ENCODE data around the gene CDH22. TPM values are rescaled to one million over a fixed set of nuclear protein-coding genes. Genes with fewer than 3 reads are reported as not detected.

CDH22 gene
- total and polyA plus RNA-seq, 9 of the 15 experiments (the other 6 are each of a cell fraction or from before 2014, with no cell fraction given) = 0.07 to 0.08 TPM; not detected in 7

GRCh38 chr20:46145713-46146112 lies 162.6 kb downstream of the CDH22 start (continued):
- TF ChIP-seq MAX (CRISPR knock-in tag; IDR thresholded peaks at IDR 0.05) (no peak), HDAC8 (tag; IDR thresholded peaks at IDR 0.05) (no peak), MXI1 (IDR thresholded peaks at IDR 0.05; ENCODE audit: low read depth, low read length) (no peak), SFPQ (IDR thresholded peaks at IDR 0.05; ENCODE audit: low read depth, low read length) (no peak), E2F5 (CRISPR knock-in tag; IDR thresholded peaks at IDR 0.05) (no peak), PRPF4 (IDR thresholded peaks at IDR 0.05; ENCODE audit: insufficient read depth, low read depth, low read length, poor library complexity, severe bottlenecking) (no peak), KLF13 (tag; IDR thresholded peaks at IDR 0.05; ENCODE audit: borderline replicate concordance, low read depth) (no peak), KDM4B (IDR thresholded peaks at IDR 0.05; ENCODE audit: borderline replicate concordance in 2 of 2, low read depth in 1 of 2) (no peak), RBM15 (IDR thresholded peaks at IDR 0.05; ENCODE audit: insufficient read depth, low read length) (no peak), CBX2 (IDR thresholded peaks at IDR 0.05; ENCODE audit: insufficient read depth, low read length, poor library complexity, severe bottlenecking) (no peak), ZNF140 (CRISPR knock-in tag; IDR thresholded peaks at IDR 0.05) (no peak)
